NCI-H1092 (cell line): ENCODE results near the gene SLC6A3.

Experiments
- DNase-seq: peaks from one replicate; lab custom pipeline; 2025; lab: John Stamatoyannopoulos, UW

SLC6A3 gene

DNA sequence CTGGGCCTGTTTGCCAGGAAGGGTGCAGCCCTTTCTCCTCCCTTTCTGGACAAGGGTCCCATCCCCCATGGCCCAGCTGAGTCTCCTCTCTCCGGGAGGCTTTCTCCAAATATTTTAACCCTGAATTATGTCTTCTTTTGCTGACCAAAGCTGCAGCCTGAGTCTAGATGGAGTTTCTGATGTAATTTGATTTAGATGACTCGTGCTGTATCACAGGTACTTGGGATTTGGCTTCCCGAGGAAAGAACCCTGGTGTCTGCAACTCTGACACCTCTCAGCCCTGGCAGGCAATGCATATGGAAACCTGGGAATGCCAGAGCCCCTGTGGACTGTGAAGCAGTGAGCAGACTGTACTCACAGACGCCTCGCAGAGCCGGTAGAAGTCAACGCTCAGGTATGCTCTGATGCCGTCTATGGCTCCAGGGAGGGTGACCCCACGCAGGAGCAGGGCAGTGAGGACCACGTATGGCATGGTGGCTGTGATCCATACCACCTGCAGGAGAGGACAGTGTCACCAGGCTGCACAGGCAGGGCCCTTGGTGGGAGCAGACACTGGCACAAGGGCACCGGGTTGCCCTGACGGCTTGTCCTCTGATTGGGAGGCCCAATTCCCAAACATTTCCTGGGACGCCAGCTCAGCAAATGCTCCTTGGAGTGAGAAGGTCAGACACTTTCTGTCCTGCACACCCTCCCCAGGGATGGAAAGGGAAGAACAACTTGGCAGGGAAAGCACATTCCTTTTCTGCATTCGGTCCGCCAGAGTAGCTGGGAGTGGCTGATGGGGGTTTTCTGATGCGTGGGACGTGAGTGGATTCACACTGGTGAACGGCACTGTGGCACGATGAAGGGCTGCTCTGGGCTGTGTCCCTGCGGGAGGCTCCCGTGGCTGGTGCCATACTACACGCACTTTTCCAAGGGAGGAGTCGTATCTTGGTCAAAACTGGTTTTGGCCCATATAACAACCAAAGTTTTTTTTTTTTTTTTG lies 24.7 kb downstream of the SLC6A3 start:
- DNase-seq: no peak

DNA sequence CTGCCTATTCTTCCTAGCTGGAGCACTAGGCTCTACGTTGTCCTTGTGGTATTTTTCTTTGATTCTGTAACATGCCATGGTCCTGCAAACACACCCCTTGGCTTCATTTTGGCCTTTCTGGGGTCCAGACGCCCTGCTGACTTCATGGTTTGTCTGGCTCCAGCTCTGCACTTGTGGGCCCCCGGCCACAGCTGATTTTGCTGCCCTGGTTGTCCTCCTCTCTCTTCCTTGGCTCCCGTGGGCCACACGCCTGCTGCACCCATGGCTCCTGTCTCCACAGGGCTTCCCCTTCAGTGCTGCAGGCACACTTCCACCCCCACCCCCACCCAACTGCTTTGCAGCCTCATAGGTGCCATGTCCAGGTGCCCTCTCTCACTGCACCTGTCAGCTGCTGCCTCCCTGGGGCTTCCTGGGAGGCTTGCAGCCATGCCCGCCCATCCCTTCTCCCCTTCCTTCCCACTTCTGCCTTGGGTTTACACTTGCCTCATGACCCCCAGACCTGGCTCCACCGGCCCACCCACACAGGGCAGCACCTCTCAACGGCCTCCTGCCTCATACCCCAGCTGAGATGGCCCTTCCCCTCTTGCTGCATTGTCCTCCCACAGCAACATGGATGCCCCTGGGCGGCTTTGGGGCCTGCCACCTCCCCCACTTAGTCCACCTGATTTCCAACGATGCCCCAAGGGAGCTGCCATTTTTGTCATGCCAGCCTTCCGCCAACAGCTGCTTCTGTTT lies 25.6 kb downstream of the SLC6A3 start:
- no peak for DNase-seq

DNA sequence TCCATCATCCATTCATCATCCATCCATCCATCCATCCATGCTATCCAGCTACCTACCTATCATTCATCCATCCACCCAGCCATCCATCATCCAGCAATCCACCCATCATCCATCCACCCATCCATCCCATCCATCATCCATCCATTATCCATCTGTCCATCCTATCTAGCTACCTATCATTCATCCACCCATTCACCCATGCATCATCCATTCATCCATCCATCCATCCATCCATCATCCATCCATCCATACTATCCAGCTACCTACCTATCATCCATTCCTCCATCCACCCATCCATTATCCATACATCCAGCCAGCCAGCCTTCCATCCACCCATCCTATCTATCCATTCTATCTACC lies 26.3 kb downstream of the SLC6A3 start:
- DNase-seq: no peak

DNA sequence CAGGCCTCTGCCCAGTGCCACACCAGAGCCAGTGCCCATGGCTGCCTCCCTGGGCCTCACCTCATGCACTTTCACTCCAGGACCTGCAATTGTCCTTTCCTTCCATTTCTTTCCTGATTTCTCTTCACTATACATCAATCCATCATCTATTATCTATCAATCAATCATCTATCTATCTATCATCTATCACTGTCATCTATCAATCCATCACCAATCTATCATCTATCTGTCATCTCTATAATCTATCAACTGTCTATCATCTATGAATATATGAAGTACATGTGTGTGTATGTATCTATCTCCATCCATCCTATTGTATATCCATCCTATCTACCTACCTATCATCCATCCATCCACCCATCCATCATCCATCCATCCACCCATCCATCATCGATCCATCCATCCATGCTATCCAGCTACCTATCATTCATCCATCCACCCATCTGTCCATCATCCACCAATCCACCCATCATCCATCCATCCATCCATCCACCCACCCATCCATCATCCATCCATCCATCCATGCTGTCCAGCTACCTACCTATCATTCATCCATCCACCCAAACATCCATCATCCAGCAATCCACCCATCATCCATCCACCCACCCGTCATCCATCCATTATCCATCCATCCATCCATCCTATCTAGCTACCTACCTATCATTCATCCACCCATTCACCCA lies 26.9 kb downstream of the SLC6A3 start:
- no peak for DNase-seq

DNA sequence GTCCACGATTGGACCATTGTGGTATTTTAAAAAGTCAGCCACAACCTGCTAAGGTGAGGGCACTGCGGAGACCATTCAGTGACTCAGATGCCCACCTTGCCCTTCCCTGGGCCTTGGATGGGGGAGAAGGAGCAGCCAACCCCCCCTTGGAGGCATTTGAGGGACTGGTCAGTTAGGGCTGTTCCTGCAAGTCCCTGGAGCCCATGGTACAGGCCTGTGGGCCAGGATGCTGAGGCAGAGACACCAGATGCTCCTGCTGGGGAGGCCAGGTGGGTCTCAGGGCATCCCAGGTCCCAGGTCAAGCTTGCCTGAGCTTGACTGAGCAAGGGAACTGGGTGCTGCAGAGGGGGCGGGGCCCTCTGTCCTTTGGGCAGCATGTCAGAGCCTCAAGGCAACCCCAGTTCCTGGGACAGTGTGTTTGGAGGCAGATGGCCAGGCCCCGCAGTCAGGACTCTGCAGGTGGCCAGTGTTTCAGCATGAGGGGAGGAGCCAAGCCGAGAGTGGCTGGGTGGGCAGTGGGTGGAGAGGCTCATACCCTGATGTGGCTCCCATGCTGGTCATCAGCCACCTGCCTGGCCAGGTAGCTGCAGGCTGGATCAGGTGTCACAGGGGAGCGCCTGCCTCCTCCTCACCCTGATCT lies 27.5 kb downstream of the SLC6A3 start:
- no peak for DNase-seq

DNA sequence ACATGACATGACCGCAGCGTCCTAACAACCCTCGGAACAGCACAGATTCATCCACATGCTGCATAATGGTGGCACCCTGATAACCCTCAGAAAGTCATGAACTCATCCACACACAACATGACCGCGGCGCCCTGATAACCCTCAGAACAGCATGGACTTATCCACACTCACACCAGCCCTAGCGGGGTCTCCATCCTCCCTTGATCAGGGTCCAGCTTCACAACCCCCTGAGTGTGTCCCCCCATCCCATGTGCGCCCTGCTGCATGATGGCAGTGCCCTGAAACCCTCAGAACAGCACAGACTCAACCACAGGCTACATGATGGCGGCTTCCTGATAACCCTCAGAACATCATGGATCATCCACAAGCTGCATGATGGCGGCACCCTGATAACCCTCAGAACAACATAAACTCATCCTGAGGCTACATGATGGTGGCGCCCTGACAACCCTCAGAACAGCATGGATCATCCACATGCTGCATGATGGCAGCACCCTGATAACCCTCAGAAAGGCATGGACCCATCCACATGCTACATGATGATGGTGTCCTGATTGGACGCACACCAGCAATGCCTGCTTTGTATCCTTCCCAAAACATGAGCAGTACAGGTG lies 28.3 kb downstream of the SLC6A3 start:
- DNase-seq: no peak

DNA sequence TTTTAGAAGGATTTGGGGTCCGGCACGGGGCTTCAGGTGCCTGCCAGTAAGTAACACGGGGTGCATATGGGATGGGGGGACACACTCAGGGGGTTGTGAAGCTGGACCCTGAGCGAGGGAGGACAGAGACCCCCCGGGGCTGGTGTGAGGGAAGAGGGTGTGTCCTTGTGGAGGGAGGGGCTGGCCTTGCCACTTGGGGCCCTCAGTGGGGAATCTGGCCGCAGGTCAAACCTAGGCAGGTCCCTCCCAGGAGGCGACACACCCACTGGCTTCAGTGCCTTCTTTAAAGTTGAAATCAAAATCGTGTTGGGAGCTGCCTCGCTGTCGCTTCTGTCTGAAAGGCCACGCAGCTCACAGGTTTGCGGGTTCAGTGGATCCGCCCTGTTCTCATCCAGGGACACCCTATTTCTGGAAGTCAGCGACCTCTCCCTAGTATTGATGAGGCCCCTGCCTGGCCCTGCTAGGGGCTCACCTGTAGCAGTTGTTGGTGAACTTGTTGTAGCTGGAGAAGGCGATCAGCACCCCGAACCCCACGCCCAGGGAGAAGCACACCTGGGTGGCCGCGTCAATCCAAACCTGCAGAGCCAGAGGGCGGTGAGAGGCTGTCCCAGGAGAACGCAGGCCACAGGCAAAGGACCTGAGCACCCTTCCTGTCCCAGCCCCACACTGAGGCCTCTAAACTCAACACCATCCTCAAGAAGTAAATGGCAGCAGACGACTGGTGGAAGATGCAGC lies 29.4 kb downstream of the SLC6A3 start:
- no peak for DNase-seq

DNA sequence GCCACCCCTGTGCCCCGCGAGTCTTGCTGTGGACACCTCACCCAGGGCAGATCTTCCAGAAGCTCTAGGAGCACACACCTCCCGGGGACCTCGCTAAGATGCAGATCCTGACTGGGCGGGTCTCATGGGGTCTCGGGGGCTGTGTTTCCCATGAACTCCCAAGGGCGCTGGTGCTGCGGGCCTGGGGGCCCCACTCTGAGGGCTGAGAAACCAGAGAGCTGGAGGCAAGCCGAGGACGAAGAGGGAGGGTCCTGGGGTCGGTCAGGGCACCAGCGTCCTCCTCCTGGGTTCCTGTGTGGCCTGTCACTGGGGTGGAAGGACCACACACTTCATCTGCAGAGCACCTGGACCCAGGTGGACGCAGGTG lies 30.2 kb downstream of the SLC6A3 start:
- no peak for DNase-seq

DNA sequence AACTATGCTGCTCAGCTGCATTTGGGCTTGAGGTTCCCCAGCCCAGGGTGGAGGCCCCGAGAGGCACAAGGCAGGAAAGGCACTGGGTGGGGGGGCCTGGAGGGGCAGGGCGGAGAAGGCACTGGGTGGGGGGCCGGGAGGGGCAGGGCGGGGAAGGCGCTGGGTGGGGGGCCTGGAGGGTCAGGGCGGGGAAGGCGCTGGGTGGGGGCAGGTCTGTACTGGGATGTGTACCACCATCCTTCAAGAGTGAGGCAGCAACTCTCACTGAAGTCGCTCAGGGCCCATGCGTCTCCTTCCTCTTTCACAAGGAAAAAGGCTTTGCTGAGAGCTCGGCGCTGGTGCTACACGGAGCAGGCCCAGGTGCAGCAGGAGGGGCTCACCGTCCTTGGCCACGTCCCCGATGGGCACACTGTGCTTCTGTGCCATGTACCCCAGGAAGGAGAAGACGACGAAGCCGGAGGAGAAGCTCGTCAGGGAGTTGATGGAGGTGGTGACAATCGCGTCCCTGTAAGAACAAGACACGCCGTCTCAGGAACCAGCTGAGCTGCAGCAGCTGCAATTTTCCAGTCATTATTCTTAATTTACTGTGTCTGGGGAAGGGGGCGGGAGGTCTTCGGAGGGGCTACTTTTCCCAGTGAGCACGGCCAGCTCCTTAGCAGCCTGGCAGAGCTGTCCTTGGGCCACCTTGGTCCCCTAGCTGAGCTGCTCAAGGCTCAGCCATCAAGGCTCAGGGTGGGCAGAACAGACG lies 30.8 kb downstream of the SLC6A3 start:
- DNase-seq: no peak

DNA sequence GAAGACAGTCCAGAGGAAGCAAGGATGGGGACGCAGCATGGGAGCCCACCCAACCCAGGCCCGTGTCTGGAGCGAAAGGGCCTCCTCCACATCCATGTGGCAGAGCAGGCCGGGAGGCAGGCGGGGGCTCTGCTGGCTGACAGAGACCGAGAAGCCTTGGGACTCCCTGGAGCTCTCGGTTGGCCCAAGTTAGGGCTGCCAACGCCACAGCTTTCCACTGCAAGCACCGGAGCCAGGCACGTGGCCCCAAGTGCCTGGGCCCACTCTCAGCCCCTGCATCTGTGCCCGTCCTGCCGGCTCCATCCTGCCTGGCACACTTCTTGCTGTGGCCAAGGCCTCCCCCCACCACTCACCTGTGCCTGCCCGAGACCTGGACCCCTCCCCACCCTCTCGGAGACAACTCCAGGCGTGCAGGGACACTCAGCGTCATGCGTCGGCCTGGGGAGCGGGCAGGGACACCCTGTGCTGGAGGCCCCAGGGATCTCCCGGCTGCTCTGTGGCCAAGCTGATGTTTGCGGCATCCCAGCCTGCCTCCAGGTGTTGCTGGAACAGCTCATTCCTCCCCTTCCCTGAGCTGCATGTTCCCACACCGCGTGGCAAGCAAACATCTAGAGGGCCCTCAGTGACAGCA lies 31.5 kb downstream of the SLC6A3 start:
- no peak for DNase-seq

DNA sequence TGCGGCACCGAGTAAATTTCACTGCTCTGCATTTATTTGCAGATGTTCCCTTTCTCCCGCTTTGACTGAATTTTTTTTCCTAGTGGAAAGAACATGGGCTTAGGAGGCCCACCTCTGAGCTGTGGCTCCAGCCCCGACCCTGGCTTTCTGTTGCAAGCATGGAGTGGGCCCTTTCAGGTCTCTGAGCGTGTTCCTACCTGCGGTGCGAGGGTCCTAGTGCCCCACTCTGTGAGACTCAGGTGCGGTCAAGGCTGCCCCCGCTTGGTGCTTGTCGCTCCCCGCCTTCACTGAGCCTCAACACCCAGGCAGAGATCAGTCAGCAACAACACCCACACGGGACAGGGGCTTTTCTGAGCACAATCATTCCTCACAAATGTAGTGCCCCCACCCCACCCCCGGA lies 32.0 kb downstream of the SLC6A3 start:
- DNase-seq: no peak

DNA sequence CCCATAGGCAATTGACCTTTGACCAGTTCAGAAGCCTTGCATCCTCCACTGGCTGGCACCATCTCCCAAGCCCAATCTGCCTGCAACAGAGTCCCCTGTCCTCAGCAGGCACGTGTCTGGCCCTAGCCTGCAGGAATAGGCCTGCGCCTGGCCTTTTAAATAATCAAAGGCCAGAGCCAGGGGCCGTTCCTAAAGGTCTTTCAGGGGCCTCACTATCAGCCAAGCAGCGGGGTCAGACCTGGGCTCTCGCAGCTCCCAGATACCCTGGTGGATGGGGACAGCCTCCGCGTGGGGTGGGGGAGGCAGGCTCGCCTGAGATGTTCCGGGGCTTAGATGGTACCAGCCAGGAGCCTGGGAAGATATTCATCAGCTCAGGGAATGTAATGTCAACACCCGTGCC lies 32.6 kb downstream of the SLC6A3 start:
- no peak for DNase-seq

DNA sequence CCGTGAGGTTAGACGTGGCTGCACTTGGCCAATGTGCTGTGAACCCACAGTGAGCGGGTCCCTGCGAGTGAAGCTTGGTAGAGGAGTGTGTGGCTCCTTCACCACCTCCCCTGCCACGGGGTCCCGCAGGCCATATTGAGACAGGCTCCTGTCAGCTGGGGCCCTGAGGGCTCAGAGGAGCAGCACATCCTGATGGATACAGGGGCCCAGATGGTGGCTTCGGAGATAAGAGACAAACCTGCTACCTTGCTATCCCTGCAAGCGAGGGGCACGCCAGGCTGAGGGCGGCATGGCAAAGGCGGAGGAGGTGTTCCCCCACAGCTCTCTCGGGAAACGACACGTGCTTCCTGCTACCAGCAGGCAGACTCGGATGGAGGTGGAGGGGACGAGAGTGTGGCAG lies 33.1 kb downstream of the SLC6A3 start:
- DNase-seq: no peak

DNA sequence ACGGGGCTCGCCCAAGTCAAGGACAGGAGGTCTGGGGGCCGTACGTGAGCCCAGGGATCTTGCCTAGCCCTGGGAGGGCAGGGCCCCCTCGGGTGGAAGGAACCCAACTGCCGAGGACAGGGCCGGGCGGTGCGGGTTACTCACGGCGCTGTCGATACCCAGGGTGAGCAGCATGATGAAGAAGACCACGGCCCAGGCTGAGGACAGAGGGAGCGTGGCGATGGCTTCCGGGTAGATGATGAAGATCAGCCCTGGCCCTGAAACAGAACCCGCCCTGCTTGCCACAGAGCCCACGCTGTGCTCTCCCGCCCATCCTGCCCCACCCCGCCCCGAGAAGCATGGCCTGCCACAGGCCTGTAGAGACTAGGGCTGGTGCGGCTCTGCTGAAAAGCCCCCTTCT lies 34.1 kb downstream of the SLC6A3 start:
- DNase-seq: no peak

DNA sequence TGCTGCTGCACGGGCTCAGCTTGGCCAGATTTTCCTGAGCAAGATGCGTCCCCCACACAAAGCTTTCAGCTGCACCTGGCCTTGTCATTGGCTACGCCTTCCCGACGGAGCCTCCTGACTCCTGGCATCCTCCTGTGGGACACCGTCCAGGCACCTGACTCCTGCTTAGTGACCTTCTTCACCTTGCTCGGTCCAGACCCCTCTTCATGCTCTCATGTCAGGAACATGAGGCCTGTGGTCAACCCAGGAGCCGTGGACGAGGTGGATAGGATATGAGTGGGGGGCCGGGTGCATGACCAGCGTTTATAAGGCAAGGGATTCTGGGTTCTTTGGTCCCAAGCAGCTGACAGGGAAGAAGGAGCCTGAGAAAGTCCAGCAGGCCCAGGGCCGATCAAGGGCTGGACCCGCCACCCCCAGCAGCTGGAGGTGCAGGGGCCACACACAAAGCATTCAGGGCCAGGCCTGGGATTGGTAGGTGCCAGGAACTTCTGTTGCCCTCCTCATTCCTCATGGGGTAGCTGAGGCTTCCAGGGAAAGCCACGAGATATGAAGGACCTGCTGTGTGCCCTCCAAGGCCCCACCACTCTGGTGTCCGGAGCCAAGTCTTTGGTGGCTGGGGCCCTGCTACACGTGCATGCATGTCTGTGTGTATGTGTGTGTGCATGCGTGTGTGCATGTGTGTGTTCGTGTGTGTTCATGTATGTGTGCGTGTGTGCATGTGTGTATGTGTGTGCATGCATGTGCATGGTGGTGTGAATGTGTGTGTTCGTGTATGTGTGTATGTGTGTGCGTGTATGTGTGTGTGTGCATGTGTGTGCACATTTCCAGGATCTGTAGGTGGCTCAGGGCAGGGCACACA lies 34.9 kb downstream of the SLC6A3 start:
- DNase-seq: no peak

DNA sequence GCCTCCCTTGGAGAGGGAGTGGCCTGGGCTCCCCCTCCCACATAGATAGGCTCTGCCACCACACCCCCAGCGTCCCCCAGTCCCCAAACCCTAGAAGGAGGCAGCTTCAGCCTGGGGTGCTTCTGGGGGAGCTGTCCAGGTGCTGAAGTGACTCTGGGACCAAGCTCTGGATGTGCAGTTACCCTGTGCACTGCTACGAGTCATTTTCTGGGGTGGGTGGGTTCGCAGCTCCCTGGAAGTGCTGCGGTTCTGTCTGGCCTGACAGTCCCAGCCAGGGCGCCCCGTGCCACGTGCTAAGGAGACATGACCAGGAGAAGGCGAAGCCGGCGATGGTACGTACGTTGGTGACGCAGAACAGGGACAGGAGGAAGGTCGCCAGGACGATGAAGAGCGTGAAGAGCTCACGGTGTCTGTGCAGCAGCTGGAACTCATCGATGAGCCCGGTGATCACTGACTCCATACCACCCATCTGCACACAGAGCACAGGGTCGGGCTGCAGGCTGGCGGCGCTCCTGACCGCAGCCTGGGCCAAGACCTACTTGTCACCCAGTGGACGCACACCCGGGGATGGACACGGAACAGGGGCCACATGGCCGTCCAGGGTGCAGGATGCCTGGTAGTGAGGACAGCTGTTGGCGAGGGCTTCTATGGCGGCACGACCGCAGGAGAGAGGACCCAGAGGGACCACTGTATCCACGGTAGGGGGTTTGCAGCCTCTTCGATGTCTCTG lies 35.7 kb downstream of the SLC6A3 start:
- no peak for DNase-seq

DNA sequence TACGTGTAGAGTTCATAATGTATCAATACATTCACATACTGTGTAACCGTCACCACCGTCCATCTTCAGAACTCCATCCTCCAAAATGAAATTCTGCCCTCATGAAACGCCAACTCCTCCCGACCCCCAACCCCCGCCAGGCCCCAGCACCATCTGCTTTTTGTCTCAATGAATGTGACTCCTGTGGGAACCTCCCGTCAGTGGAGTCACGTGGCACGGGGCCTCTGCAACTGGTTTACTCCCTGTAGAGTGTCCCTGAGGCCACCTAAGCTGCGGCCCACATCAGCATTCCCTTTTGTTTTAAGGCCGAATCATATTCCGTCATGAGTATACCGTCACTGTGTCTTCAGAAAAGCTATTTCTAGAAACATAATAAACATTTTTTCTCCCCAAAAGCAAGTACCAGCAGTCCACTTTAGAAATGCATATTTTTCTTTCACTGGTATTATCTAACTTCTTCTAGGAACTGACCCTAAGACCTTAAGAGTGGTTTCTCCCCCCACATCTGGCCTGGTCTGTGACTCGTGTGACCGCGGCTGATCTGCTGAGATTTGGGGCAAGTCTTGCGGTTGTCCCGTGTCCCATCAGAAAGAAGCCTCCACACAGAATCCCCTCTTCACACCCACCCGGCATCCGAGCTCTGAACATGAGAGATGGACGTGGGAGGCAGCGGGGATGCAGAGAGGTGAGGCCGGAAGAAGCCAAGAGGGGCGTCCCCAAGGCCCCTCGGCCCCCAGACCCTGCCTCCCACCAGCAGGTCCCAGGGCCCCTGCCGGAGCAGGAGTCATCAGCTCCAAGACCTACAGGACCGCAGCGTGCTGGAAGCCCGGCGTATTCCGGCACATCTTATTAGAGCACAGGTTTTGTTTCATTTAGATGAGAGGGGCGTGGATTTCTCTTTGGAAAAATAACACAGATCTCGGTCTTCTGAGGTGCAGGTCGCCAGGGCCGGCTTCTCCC lies 38.3 kb downstream of the SLC6A3 start:
- DNase-seq: no peak
